ENCODE results near the gene GLRX.

Gene GLRX

DNA sequence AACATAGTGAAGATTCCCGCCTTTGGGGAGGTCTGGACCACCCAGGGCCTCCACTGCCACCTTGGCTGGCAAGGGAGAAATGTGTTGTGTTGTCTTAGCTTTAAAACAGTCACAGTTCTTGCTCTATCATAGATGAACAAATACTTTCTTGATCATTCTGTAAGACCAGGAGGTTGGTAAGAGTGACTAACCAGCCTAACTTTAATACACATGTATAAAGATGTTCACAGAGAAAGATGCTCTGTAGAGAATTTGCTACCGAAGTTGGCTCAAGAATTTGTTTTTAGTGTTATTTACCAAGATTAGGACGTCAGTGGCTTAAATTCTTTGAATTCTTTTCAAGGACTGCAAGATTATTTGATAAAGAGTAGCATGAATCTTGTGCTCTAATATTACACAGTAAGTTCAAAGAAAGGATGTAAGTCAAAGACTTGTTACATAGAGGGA, 28.4 kb downstream of the GLRX start:
- TF ChIP-seq, protein P1, sequence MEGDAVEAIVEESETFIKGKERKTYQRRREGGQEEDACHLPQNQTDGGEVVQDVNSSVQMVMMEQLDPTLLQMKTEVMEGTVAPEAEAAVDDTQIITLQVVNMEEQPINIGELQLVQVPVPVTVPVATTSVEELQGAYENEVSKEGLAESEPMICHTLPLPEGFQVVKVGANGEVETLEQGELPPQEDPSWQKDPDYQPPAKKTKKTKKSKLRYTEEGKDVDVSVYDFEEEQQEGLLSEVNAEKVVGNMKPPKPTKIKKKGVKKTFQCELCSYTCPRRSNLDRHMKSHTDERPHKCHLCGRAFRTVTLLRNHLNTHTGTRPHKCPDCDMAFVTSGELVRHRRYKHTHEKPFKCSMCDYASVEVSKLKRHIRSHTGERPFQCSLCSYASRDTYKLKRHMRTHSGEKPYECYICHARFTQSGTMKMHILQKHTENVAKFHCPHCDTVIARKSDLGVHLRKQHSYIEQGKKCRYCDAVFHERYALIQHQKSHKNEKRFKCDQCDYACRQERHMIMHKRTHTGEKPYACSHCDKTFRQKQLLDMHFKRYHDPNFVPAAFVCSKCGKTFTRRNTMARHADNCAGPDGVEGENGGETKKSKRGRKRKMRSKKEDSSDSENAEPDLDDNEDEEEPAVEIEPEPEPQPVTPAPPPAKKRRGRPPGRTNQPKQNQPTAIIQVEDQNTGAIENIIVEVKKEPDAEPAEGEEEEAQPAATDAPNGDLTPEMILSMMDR (IDR thresholded peaks at IDR 0.05; ENCODE audit: low read depth, low read length), result no peak
- no peak for DNase-seq (ENCODE audit: low read depth, low spot score)
- in situ Hi-C loops (cut with HindIII; ENCODE audit: low sequenced_read_pairs), result no loop called here
- H3K4me3 ChIP-seq (ENCODE audit: low read depth, low read length), result no peak overlapping the region

- in situ Hi-C loops (cut with HindIII; ENCODE audit: low sequenced_read_pairs), result no loop called here
- TF ChIP-seq, protein P1 (IDR thresholded peaks at IDR 0.05; ENCODE audit: low read depth, low read length), result no peak
- DNase-seq (ENCODE audit: low read depth, low spot score), result no peak
- no peak overlapping the region for H3K4me3 ChIP-seq (ENCODE audit: low read depth, low read length)
These were observed 30.8 kb downstream of the GLRX start for GRCh38 chr5:95791751-95792150.

DNA sequence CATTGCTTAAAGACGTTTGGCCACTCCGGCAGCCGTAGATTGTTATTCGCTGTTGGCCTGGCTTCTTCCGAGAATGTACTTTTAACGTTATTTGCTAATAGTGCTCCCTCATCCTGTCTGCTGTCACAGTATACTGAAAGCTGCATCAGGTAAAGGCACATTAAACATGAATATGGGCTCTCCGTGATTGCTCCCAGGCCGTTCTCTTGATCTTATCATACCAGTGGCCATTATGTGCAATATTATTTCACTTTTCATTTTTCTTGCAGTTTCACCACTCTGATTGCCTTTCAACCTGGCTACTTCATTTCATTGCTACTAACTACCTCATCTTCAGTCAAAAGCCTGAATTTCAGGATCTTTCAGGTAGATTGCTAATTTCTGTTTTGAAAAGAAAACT, 34.0 kb downstream of the GLRX start:
- DNase-seq (ENCODE audit: low read depth, low spot score), result no peak
- no peak overlapping the region for H3K4me3 ChIP-seq (ENCODE audit: low read depth, low read length)
- in situ Hi-C loops (cut with HindIII; ENCODE audit: low sequenced_read_pairs), result no loop called here
- TF ChIP-seq, protein P1 (IDR thresholded peaks at IDR 0.05; ENCODE audit: low read depth, low read length), result no peak

- DNase-seq (ENCODE audit: low read depth, low spot score), result no peak
- H3K4me3 ChIP-seq (ENCODE audit: low read depth, low read length), result no peak overlapping the region
- TF ChIP-seq, protein P1 (IDR thresholded peaks at IDR 0.05; ENCODE audit: low read depth, low read length), result no peak
- in situ Hi-C loops (cut with HindIII; ENCODE audit: low sequenced_read_pairs), result no loop called here
These were observed 35.6 kb downstream of the GLRX start for GRCh38 chr5:95786821-95787418.

- no peak overlapping the region for H3K4me3 ChIP-seq (ENCODE audit: low read depth, low read length)
- TF ChIP-seq, protein P1 (IDR thresholded peaks at IDR 0.05; ENCODE audit: low read depth, low read length), result no peak
- in situ Hi-C loops (cut with HindIII; ENCODE audit: low sequenced_read_pairs), result no loop called here
- no peak for DNase-seq (ENCODE audit: low read depth, low spot score)
These were observed 37.8 kb downstream of the GLRX start for GRCh38 chr5:95784514-95785302.

GRCh38 chr5:95783661-95784060, 38.9 kb downstream of the GLRX start:
- no peak overlapping the region for H3K4me3 ChIP-seq (ENCODE audit: low read depth, low read length)
- TF ChIP-seq, protein P1 (IDR thresholded peaks at IDR 0.05; ENCODE audit: low read depth, low read length), result no peak
- in situ Hi-C loops (cut with HindIII; ENCODE audit: low sequenced_read_pairs), result no loop called here
- no peak for DNase-seq (ENCODE audit: low read depth, low spot score)

Data from astrocyte of the spinal cord (primary cell).